C4-2B (cell line): ENCODE data around the gene SCN5A.

Experiments
- CTCF ChIP-seq: fragments of 450-650 bp; conservative IDR thresholded peaks from 2 replicates; pipeline ENCODE4 v1.5.1; 2017; ENCODE audit warnings: mild to moderate bottlenecking
- ZFX ChIP-seq: fragments of 450-650 bp; IDR thresholded peaks from 2 replicates; pipeline ENCODE4 v1.6.1; 2017

GRCh38 chr3:38500688-38501417 lies 148.6 kb downstream of the SCN5A start:
- no peak for TF ChIP-seq CTCF
- TF ChIP-seq ZFX, result no peak
